ENCODE results near the gene PC. TPM values are rescaled to one million over a fixed set of nuclear protein-coding genes. Genes with fewer than 3 reads are reported as not detected.

PC gene
- total RNA-seq, 1 donor from 2014 or later: 10.5 TPM

DNA sequence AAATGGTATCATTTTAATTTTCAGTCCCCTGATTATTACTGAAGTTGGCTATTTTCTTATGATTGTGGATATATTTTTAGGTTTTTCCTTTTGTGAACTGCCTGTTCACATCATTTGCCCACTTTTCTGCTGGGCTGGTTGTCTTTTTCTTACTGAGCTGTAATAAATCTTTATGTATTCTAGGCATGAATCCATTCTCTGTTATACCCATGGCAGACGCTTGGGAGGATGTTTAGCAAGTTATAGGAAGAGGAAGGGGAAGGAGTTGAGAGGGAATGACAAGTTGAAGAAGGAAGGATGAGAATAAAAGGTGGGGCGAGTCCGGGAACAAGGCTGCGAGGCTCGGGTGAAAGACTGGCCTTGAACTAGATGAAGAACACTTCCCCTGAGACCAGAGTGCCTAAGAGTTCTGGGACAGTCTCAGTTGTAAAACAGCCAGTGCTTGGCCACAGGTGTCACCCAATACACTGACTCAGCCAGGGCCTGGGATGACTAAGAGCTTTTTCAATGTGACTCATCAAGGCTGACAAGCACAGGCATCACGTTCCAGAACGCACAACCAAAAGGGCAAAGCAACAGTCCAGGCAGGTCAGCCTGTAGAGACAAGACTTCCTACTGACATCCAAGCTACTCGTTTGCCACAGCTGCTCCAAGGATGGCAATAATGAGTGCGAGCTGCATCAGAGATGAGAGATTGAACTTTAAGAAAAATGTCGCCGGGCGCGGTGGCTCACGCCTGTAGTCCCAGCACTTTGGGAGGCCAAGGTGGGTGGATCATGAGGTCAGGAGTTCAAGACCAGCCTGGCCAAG, 66.1 kb downstream of the PC start:
- no peak overlapping the region for H3K9ac ChIP-seq (ENCODE audit: low read length)
- H3K9me3 ChIP-seq (ENCODE audit: insufficient read depth, low read depth, low read length): no peaks in the 10 kb centered on the region
- Mint-ChIP-seq H3K27me3 (ENCODE audit: low read depth, unreplicated experiment) (no peaks in the 10 kb centered on the region), H3K27ac (ENCODE audit: unreplicated experiment) (peak overlapping the region; percentile 83), H3K36me3 (ENCODE audit: low read depth, unreplicated experiment) (no peaks in the 10 kb centered on the region), H3K4me1 (ENCODE audit: low read depth, unreplicated experiment) (peaks cover 22% of the 10 kb centered on the region), H3K9me3 (ENCODE audit: unreplicated experiment) (no peaks in the 10 kb centered on the region), H3K4me3 (ENCODE audit: unreplicated experiment) (peak overlapping the region; percentile 45)
- H2AFZ ChIP-seq (ENCODE audit: low read depth, low read length): no peak overlapping the region
- TF ChIP-seq EZH2 (IDR thresholded peaks at IDR 0.05; ENCODE audit: insufficient read depth, low read length) (no peak), CTCF (IDR thresholded peaks at IDR 0.05; ENCODE audit: insufficient read depth, low read depth, low read length) (no peak)
- no peaks in the 10 kb centered on the region for H3K79me2 ChIP-seq (ENCODE audit: insufficient read depth, low read length)
- DNase-seq (ENCODE audit: low read depth) (peak; percentile 93), FAIRE-seq (peak; percentile 72)
- H3K4me3 ChIP-seq (ENCODE audit: insufficient read depth, low read depth, low read length): no peak overlapping the region
- peak overlapping the region; percentile 59 for H3K4me2 ChIP-seq (ENCODE audit: low read length)
- peaks cover 16% of the 10 kb centered on the region for H3K4me1 ChIP-seq (ENCODE audit: insufficient read depth, low read length)
- H3K36me3 ChIP-seq (ENCODE audit: insufficient read depth, low read length): no peaks in the 10 kb centered on the region
- peaks cover 2% of the 10 kb centered on the region for H3K27me3 ChIP-seq (ENCODE audit: insufficient read depth, low read length)
- no peaks in the 10 kb centered on the region for H4K20me1 ChIP-seq (ENCODE audit: insufficient read depth, low read length)
- peak overlapping the region; percentile 49 for H3K27ac ChIP-seq (ENCODE audit: low read depth, low read length)

GRCh38 chr11:66889960-66890359, 68.2 kb downstream of the PC start:
- peaks cover 27% of the 10 kb centered on the region for H3K4me1 Mint-ChIP-seq (ENCODE audit: low read depth, unreplicated experiment)
- Histone ChIP-seq H4K20me1 (ENCODE audit: insufficient read depth, low read length) (no peaks in the 10 kb centered on the region), H3K9me3 (ENCODE audit: insufficient read depth, low read depth, low read length) (no peaks in the 10 kb centered on the region), H3K4me3 (ENCODE audit: insufficient read depth, low read depth, low read length) (no peak overlapping the region), H3K27ac (ENCODE audit: low read depth, low read length) (no peak overlapping the region), H3K36me3 (ENCODE audit: insufficient read depth, low read length) (no peaks in the 10 kb centered on the region), H3K79me2 (ENCODE audit: insufficient read depth, low read length) (no peaks in the 10 kb centered on the region), H3K9ac (ENCODE audit: low read length) (no peak overlapping the region), H3K4me1 (ENCODE audit: insufficient read depth, low read length) (peaks cover 30% of the 10 kb centered on the region), H3K27me3 (ENCODE audit: insufficient read depth, low read length) (peaks cover 2% of the 10 kb centered on the region), H2AFZ (ENCODE audit: low read depth, low read length) (no peak overlapping the region), H3K4me2 (ENCODE audit: low read length) (no peak overlapping the region)
- TF ChIP-seq CTCF (IDR thresholded peaks at IDR 0.05; ENCODE audit: insufficient read depth, low read depth, low read length): no peak
- no peak for TF ChIP-seq EZH2 (IDR thresholded peaks at IDR 0.05; ENCODE audit: insufficient read depth, low read length)
- H3K9me3 Mint-ChIP-seq (ENCODE audit: unreplicated experiment): no peaks in the 10 kb centered on the region
- DNase-seq (ENCODE audit: low read depth) (no peak), FAIRE-seq (no peak)
- H3K27me3 Mint-ChIP-seq (ENCODE audit: low read depth, unreplicated experiment): no peaks in the 10 kb centered on the region
- no peak overlapping the region for H3K27ac Mint-ChIP-seq (ENCODE audit: unreplicated experiment)
- H3K4me3 Mint-ChIP-seq (ENCODE audit: unreplicated experiment): no peak overlapping the region
- H3K36me3 Mint-ChIP-seq (ENCODE audit: low read depth, unreplicated experiment): no peaks in the 10 kb centered on the region

- peaks cover 34% of the 10 kb centered on the region for H3K4me1 ChIP-seq (ENCODE audit: insufficient read depth, low read length)
- FAIRE-seq: no peak
Measured at GRCh38 chr11:66888282-66888681, 69.9 kb downstream of the PC start.

More at GRCh38 chr11:66888282-66888681, 69.9 kb downstream of the PC start:
- Mint-ChIP-seq H3K36me3 (ENCODE audit: low read depth, unreplicated experiment) (no peaks in the 10 kb centered on the region), H3K4me3 (ENCODE audit: unreplicated experiment) (no peak overlapping the region), H3K27me3 (ENCODE audit: low read depth, unreplicated experiment) (no peaks in the 10 kb centered on the region), H3K27ac (ENCODE audit: unreplicated experiment) (no peak overlapping the region), H3K9me3 (ENCODE audit: unreplicated experiment) (no peaks in the 10 kb centered on the region), H3K4me1 (ENCODE audit: low read depth, unreplicated experiment) (peaks cover 28% of the 10 kb centered on the region)
- Histone ChIP-seq H3K36me3 (ENCODE audit: insufficient read depth, low read length) (no peaks in the 10 kb centered on the region), H3K4me3 (ENCODE audit: insufficient read depth, low read depth, low read length) (no peak overlapping the region), H4K20me1 (ENCODE audit: insufficient read depth, low read length) (no peaks in the 10 kb centered on the region), H3K27me3 (ENCODE audit: insufficient read depth, low read length) (no peaks in the 10 kb centered on the region), H3K9me3 (ENCODE audit: insufficient read depth, low read depth, low read length) (no peaks in the 10 kb centered on the region), H3K79me2 (ENCODE audit: insufficient read depth, low read length) (no peaks in the 10 kb centered on the region), H3K27ac (ENCODE audit: low read depth, low read length) (no peak overlapping the region), H2AFZ (ENCODE audit: low read depth, low read length) (no peak overlapping the region), H3K4me2 (ENCODE audit: low read length) (no peak overlapping the region), H3K9ac (ENCODE audit: low read length) (no peak overlapping the region)
- TF ChIP-seq CTCF (IDR thresholded peaks at IDR 0.05; ENCODE audit: insufficient read depth, low read depth, low read length) (no peak), EZH2 (IDR thresholded peaks at IDR 0.05; ENCODE audit: insufficient read depth, low read length) (no peak)
- no peak for DNase-seq (ENCODE audit: low read depth)

Measured in astrocyte (in vitro differentiated cells and primary cell).